ENCODE results near the gene PPP6R2. TPM values are rescaled to one million over a fixed set of nuclear protein-coding genes. Genes with fewer than 3 reads are reported as not detected.

PPP6R2 gene
- polyA plus RNA-seq, 1 donor from 2014 or later: 85.4 TPM

DNA sequence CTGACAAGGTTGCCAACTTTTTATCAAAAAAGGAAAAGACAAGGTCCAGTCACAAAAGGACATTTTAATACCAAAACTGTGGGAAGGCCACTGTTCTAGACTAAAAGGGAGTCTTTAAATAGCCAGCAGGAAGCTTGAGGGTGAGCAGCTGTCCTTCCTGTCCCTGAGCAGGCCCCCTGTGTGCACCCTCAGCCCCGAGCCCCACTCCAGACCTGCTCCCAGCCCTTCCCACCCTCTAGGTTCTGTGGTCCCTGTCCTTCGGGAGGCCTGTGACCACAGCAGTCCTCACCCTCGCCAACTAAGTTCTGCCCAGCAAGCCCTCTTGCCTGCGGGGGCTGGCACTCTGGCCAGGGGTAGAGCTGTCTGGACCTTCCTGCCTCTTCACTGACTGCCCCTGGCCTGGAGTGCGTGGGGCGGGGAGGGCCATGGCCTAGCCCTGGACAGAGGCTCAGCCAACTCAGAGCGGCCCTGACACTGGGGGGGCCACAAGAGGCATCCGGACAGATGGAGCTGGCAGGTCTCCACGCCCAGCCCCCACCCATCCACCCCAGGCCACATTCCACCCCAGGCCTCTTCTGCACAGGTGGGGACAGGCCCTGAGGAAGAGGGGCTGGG is 34.0 kb upstream of the PPP6R2 start:
- Histone ChIP-seq H3K79me2 (replicated peaks; ENCODE audit: insufficient read depth, low read length) (peaks cover 23% of the 10 kb centered on the region), H3K27me3 (ENCODE audit: insufficient read depth, low read depth, low read length) (no peaks in the 10 kb centered on the region), H3F3A (ENCODE audit: insufficient read depth, low read length, poor library complexity, severe bottlenecking) (no peaks in the 10 kb centered on the region), H3K4me2 (ENCODE audit: low read length) (no peak overlapping the region), H4K20me1 (ENCODE audit: insufficient read depth) (no peaks in the 10 kb centered on the region), H2AFZ (ENCODE audit: low read depth, low read length) (no peak overlapping the region), H3K9ac (ENCODE audit: low read length) (no peak overlapping the region), H3K9me3 (ENCODE audit: low read length) (no peaks in the 10 kb centered on the region), H3K36me3 (ENCODE audit: insufficient read depth, low read length) (no peaks in the 10 kb centered on the region), H3K9me2 (ENCODE audit: insufficient read depth, low read length) (no peaks in the 10 kb centered on the region), H3K4me3 (ENCODE audit: low read length) (no peak overlapping the region), H3K27ac (ENCODE audit: low read length) (no peak overlapping the region)
- TF ChIP-seq TAF1 (IDR thresholded peaks at IDR 0.05; ENCODE audit: low read depth): no peak
- TF ChIP-seq RAD21 (conservative IDR thresholded peaks at IDR 0.05): no peak
- TF ChIP-seq EP300 (conservative IDR thresholded peaks at IDR 0.05; ENCODE audit: poor library complexity, severe bottlenecking): no peak
- no peak for TF ChIP-seq SMC3 (conservative IDR thresholded peaks at IDR 0.05; ENCODE audit: poor library complexity)
- no peak for TF ChIP-seq POLR2AphosphoS5 (IDR thresholded peaks at IDR 0.05)
- no peak for TF ChIP-seq REST (IDR thresholded peaks at IDR 0.05; ENCODE audit: borderline replicate concordance)
- no peak for TF ChIP-seq CTCF (IDR thresholded peaks at IDR 0.05; ENCODE audit: poor library complexity, severe bottlenecking)

DNA sequence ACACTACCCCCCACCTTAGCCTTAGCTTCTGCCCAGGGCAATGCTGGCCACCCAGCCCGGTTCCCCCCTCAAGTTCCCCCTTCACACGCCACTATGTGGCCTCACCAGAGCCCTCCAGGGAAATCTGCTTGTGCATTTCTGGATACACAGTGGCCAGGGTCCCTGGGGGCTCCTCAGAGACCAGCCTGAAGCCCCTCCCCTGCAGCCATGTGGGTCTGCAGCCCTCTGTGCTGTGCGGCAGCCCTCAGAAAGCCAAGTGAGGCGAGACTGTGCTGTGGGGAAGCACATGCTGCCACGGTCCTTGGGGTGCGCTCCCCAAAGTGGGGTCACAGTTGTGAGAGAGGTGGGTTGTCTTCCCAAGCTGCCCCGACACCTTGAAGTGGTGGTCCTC is 33.5 kb upstream of the PPP6R2 start:
- TF ChIP-seq SMC3 (conservative IDR thresholded peaks at IDR 0.05; ENCODE audit: poor library complexity) (no peak), RAD21 (conservative IDR thresholded peaks at IDR 0.05) (no peak), REST (IDR thresholded peaks at IDR 0.05; ENCODE audit: borderline replicate concordance) (no peak), EP300 (conservative IDR thresholded peaks at IDR 0.05; ENCODE audit: poor library complexity, severe bottlenecking) (no peak), TAF1 (IDR thresholded peaks at IDR 0.05; ENCODE audit: low read depth) (no peak), MXI1 (conservative IDR thresholded peaks at IDR 0.05; ENCODE audit: poor library complexity, severe bottlenecking) (no peak), POLR2AphosphoS5 (IDR thresholded peaks at IDR 0.05) (no peak), EZH2 (IDR thresholded peaks at IDR 0.05; ENCODE audit: borderline replicate concordance, insufficient read depth, low read length, poor library complexity, severe bottlenecking) (no peak), CTCF (IDR thresholded peaks at IDR 0.05; ENCODE audit: poor library complexity, severe bottlenecking) (no peak)
- H3K79me2 ChIP-seq (replicated peaks; ENCODE audit: insufficient read depth, low read length): peaks cover 18% of the 10 kb centered on the region

More for the DNA sequence above, 33.5 kb upstream of the PPP6R2 start:
- Histone ChIP-seq H3K27me3 (ENCODE audit: insufficient read depth, low read depth, low read length) (no peaks in the 10 kb centered on the region), H3K4me3 (ENCODE audit: low read length) (no peak overlapping the region), H2AFZ (ENCODE audit: low read depth, low read length) (no peak overlapping the region), H3K36me3 (ENCODE audit: insufficient read depth, low read length) (no peaks in the 10 kb centered on the region), H3K27ac (ENCODE audit: low read length) (no peak overlapping the region), H3K9ac (ENCODE audit: low read length) (no peak overlapping the region), H3K4me2 (ENCODE audit: low read length) (no peak overlapping the region), H3F3A (ENCODE audit: insufficient read depth, low read length, poor library complexity, severe bottlenecking) (no peaks in the 10 kb centered on the region), H3K9me2 (ENCODE audit: insufficient read depth, low read length) (no peaks in the 10 kb centered on the region), H4K20me1 (ENCODE audit: insufficient read depth) (no peaks in the 10 kb centered on the region), H3K9me3 (ENCODE audit: low read length) (no peaks in the 10 kb centered on the region)

All from neural cell (in vitro differentiated cells).